KMS-11 (cell line): ENCODE data around the gene GLRX.

ENCODE experiments used
- H2AFZ ChIP-seq: fragments of 200-600 bp; sonication (generic); 2 replicates; pipeline ENCODE4 v1.6.1; 2016; ENCODE audit warnings: antibody characterized with exemption, mixed run types, low read depth
- H3K27ac ChIP-seq: fragments of 200-600 bp; sonication (generic); 2 replicates; pipeline ENCODE4 v1.6.1; 2016; ENCODE audit warnings: mild to moderate bottlenecking, mixed run types
- H3K27me3 ChIP-seq: fragments of 200-600 bp; sonication (generic); 2 replicates; pipeline ENCODE4 v1.6.1; 2017; ENCODE audit warnings: mild to moderate bottlenecking, low read depth, mixed run types, moderate library complexity; ENCODE audit not compliant: insufficient read depth
- H3K36me3 ChIP-seq: fragments of 200-600 bp; sonication (generic); 2 replicates; pipeline ENCODE4 v1.6.1; 2017; ENCODE audit warnings: mild to moderate bottlenecking, mixed run types; ENCODE audit not compliant: insufficient read depth
- H3K4me1 ChIP-seq: fragments of 200-600 bp; sonication (generic); 2 replicates; pipeline ENCODE4 v1.6.1; 2016; ENCODE audit warnings: mild to moderate bottlenecking, low read depth, mixed run types; ENCODE audit not compliant: poor library complexity, severe bottlenecking
- H3K4me2 ChIP-seq: fragments of 200-600 bp; sonication (generic); 2 replicates; pipeline ENCODE4 v1.7.0; 2016; ENCODE audit warnings: mild to moderate bottlenecking, mixed run types
- H3K4me3 ChIP-seq: fragments of 200-600 bp; sonication (generic); IDR thresholded peaks from 2 replicates; pipeline ENCODE4 v1.6.1; 2017; ENCODE audit warnings: low read depth, low read length, mixed read lengths; ENCODE audit not compliant: insufficient read depth
- H3K79me2 ChIP-seq: fragments of 200-600 bp; sonication (generic); 2 replicates; pipeline ENCODE4 v1.6.1; 2016; ENCODE audit warnings: low read depth, mixed run types; ENCODE audit not compliant: insufficient read depth
- H3K9ac ChIP-seq: fragments of 200-600 bp; sonication (generic); 2 replicates; pipeline ENCODE4 v1.6.1; 2016; ENCODE audit warnings: mild to moderate bottlenecking, mixed run types
- H4K20me1 ChIP-seq: fragments of 200-600 bp; sonication (generic); 2 replicates; pipeline ENCODE4 v1.6.1; 2016; ENCODE audit warnings: mild to moderate bottlenecking, mixed run types; ENCODE audit not compliant: insufficient read depth
- CTCF ChIP-seq: fragments of 200-600 bp; sonication (generic); conservative IDR thresholded peaks from 2 replicates; pipeline ENCODE4 v1.6.1; 2017; ENCODE audit warnings: low read depth, mild to moderate bottlenecking, antibody characterized with exemption, low read length, moderate library complexity, mixed read lengths

The GLRX gene

DNA sequence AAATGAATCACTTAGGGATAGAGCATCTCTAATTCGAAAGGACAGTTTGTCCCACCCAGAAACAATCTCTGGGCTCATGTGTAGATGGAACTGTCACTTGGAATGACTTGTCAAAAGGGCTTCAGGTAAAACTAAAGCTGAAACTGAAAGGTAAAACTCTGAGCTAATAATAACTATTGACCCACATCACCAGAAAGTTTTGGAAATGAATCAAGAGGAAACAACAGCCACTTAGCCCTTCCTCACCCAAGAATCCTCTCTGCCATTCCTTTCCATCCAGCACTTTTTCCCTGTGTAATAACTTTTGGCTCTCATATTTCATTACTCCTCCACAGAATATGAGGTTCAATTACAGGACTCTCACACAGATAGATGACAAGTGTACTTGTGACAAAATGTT is 14.0 kb upstream of the GLRX start:
- TF ChIP-seq CTCF, result no peak
- no peaks in the 10 kb centered on the region for H3K27me3 ChIP-seq
- no peak overlapping the region for H3K9ac ChIP-seq
- no peaks in the 10 kb centered on the region for H3K36me3 ChIP-seq
- no peak overlapping the region for H3K27ac ChIP-seq
- H4K20me1 ChIP-seq, result no peaks in the 10 kb centered on the region
- no peak overlapping the region for H3K4me3 ChIP-seq
- H3K79me2 ChIP-seq, result no peaks in the 10 kb centered on the region
- H2AFZ ChIP-seq, result no peak overlapping the region; the same call in 1 of the 2 replicates
- peak overlapping the region; percentile 79 for H3K4me2 ChIP-seq
- peaks cover 39% of the 10 kb centered on the region for H3K4me1 ChIP-seq

DNA sequence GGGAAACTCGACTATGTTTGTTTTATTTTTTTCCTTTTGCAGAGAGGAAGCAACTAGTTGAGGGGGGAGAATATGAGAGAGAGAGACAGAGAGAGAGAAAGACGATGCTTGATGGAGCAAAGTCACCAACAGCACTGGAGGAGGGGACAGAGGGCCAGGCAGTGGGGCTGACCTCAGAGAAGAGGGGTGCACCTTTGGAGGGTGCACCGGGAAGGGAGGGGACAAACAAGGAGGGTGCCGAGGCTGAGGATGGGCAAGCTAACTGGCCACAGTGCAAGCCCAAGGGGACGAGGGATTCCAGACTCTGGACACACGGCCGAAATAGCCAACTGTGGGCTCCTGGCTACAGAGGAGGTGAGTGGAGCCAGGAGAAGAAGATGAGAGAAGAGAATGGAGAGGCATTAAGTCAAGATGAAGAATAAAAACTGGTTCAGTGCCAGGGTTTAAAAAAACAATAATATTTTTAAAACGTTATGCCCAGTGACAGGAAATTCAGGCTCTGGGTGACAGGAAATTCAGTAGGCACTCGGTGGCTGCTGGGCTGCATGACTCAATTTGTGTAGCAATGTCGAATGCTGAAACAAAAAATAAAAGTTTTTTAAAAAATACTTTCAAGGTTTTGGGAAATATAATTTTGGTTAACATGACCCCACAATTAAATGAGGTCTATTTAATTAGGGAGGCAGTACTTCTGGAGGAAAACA is 13.3 kb upstream of the GLRX start:
- H3K27ac ChIP-seq, result peak overlapping the region; percentile 79; the same call in 1 of the 2 replicates
- 0 out of 2 replicates have a peak overlapping the region, but pooled peaks have one; percentile 70 for H3K9ac ChIP-seq
- H2AFZ ChIP-seq, result peak overlapping the region; percentile 39
- H3K79me2 ChIP-seq, result no peaks in the 10 kb centered on the region
- H4K20me1 ChIP-seq, result no peaks in the 10 kb centered on the region
- no peak overlapping the region for H3K4me3 ChIP-seq
- peaks cover 39% of the 10 kb centered on the region for H3K4me1 ChIP-seq
- no peaks in the 10 kb centered on the region for H3K27me3 ChIP-seq
- no peak for TF ChIP-seq CTCF
- H3K4me2 ChIP-seq, result peak overlapping the region; percentile 79
- no peaks in the 10 kb centered on the region for H3K36me3 ChIP-seq

- peaks cover 39% of the 10 kb centered on the region for H3K4me1 ChIP-seq
- H2AFZ ChIP-seq, result no peak overlapping the region
- no peaks in the 10 kb centered on the region for H4K20me1 ChIP-seq
- H3K4me2 ChIP-seq, result no peak overlapping the region
- H3K36me3 ChIP-seq, result no peaks in the 10 kb centered on the region
- H3K27me3 ChIP-seq, result no peaks in the 10 kb centered on the region
- H3K4me3 ChIP-seq, result no peak overlapping the region
- TF ChIP-seq CTCF, result no peak
- no peaks in the 10 kb centered on the region for H3K79me2 ChIP-seq
- no peak overlapping the region for H3K27ac ChIP-seq
- H3K9ac ChIP-seq, result no peak overlapping the region
Measured at GRCh38 chr5:95832664-95833063, 10.1 kb upstream of the GLRX start.

GRCh38 chr5:95830226-95830625 is 7.7 kb upstream of the GLRX start:
- Histone ChIP-seq H2AFZ (no peak overlapping the region), H3K9ac (no peak overlapping the region), H3K4me3 (no peak overlapping the region), H3K27ac (no peak overlapping the region), H3K79me2 (no peaks in the 10 kb centered on the region), H3K36me3 (no peaks in the 10 kb centered on the region), H3K27me3 (no peaks in the 10 kb centered on the region), H4K20me1 (no peaks in the 10 kb centered on the region), H3K4me2 (no peak overlapping the region), H3K4me1 (peaks cover 21% of the 10 kb centered on the region)
- TF ChIP-seq CTCF, result no peak
